OCI-LY1 (cell line): ENCODE measurements around the gene ARSH.

Source experiments
- EZH2 ChIP-seq: fragments of 200-600 bp; sonication (generic), shearing (Covaris generic); IDR thresholded peaks from 2 replicates; pipeline ENCODE4 v1.8.0; 2017; ENCODE audit warnings: borderline replicate concordance, mixed run types, mild to moderate bottlenecking, antibody characterized with exemption, low read length, moderate library complexity, mixed read lengths
- TF ChIP-seq, protein P1 (sequence below): fragments of 200-600 bp; sonication (generic), shearing (Covaris generic); IDR thresholded peaks from 2 replicates; pipeline ENCODE4 v1.5.1; 2017; ENCODE audit warnings: mild to moderate bottlenecking, antibody characterized with exemption, low read length, moderate library complexity, mixed read lengths

DNA sequence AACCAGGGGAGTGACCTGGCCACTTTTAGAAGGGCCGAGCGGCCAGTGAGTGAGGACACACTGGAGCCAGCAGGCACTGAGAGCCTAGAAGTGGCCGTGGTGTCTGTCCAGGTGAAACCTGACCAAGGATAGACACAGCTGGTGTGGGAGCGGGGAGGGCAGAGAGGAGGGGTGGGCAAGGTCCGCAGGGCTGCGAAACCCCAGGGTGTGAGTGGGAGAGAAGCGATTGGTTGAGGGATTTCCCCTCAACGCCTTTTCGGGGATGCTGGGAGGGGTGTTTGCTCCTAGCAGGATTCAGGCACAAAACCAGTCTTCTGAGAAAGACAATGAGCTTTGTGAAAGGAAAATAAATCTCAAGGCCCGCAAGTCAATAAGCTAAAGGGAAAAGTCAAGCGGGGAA, 44.0 kb upstream of the ARSH start:
- TF ChIP-seq, protein P1, sequence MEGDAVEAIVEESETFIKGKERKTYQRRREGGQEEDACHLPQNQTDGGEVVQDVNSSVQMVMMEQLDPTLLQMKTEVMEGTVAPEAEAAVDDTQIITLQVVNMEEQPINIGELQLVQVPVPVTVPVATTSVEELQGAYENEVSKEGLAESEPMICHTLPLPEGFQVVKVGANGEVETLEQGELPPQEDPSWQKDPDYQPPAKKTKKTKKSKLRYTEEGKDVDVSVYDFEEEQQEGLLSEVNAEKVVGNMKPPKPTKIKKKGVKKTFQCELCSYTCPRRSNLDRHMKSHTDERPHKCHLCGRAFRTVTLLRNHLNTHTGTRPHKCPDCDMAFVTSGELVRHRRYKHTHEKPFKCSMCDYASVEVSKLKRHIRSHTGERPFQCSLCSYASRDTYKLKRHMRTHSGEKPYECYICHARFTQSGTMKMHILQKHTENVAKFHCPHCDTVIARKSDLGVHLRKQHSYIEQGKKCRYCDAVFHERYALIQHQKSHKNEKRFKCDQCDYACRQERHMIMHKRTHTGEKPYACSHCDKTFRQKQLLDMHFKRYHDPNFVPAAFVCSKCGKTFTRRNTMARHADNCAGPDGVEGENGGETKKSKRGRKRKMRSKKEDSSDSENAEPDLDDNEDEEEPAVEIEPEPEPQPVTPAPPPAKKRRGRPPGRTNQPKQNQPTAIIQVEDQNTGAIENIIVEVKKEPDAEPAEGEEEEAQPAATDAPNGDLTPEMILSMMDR: no peak
- no peak for TF ChIP-seq EZH2
